Trophoblast cell (in vitro differentiated cells and primary cell): Measurements from ENCODE around the gene SLC35F1.

Experiments
- DNase-seq, 2 donors: peaks; one replicate each; pipeline ENCODE4 v3.0.0-alpha.2; 2016
- H2AFZ ChIP-seq: 2 replicates; pipeline ENCODE4 v1.6.1; 2013; ENCODE audit warnings: low read length, moderate library complexity, mild to moderate bottlenecking; ENCODE audit not compliant: insufficient read depth, poor library complexity
- H2AK5ac ChIP-seq: 2 replicates; pipeline ENCODE4 v1.6.1; 2013; ENCODE audit warnings: mild to moderate bottlenecking, low read length
- H2BK120ac ChIP-seq: 2 replicates; pipeline ENCODE4 v1.6.1; 2013; ENCODE audit warnings: low read length, mild to moderate bottlenecking, moderate library complexity; ENCODE audit not compliant: insufficient read depth, poor library complexity
- H2BK12ac ChIP-seq: 2 replicates; pipeline ENCODE4 v1.6.1; 2013; ENCODE audit warnings: mild to moderate bottlenecking, low read length, moderate library complexity
- H2BK5ac ChIP-seq: 2 replicates; pipeline ENCODE4 v1.6.1; 2013; ENCODE audit warnings: low read length, low read depth, moderate library complexity, mild to moderate bottlenecking; ENCODE audit not compliant: poor library complexity
- H3K14ac ChIP-seq: 2 replicates; pipeline ENCODE4 v1.6.1; 2013; ENCODE audit warnings: mild to moderate bottlenecking, low read length
- H3K18ac ChIP-seq: 2 replicates; pipeline ENCODE4 v1.6.1; 2013; ENCODE audit warnings: mild to moderate bottlenecking, low read length
- H3K23ac ChIP-seq: 2 replicates; pipeline ENCODE4 v1.6.1; 2013; ENCODE audit warnings: low read length
- H3K27ac ChIP-seq: 2 replicates; pipeline ENCODE4 v1.5.1; 2013; ENCODE audit warnings: low read depth, mild to moderate bottlenecking, inconsistent platforms, low read length, moderate library complexity
- H3K27me3 ChIP-seq: 2 replicates; pipeline ENCODE4 v1.6.1; 2013; ENCODE audit warnings: inconsistent platforms, mild to moderate bottlenecking, low read length, moderate library complexity; ENCODE audit not compliant: insufficient read depth
- H3K36me3 ChIP-seq, 2 experiments: 1 replicate in 1 of 2; 2 replicates in 1 of 2; pipeline ENCODE4 v1.6.1; 2013; ENCODE audit warnings: low read length in 2 of 2, mild to moderate bottlenecking in 2 of 2, moderate library complexity in 1 of 2; ENCODE audit not compliant: insufficient read depth in 2 of 2, control insufficient read depth in 1 of 2
- H3K4ac ChIP-seq: 2 replicates; pipeline ENCODE4 v1.6.1; 2013; ENCODE audit warnings: low read depth, mild to moderate bottlenecking, low read length, moderate library complexity
- H3K4me1 ChIP-seq, 2 experiments: 1 replicate in 1 of 2; 2 replicates in 1 of 2; pipeline ENCODE4 v1.6.1; 2013; ENCODE audit warnings: low read length in 2 of 2, mild to moderate bottlenecking in 2 of 2, moderate library complexity in 1 of 2; ENCODE audit not compliant: insufficient read depth in 2 of 2, control insufficient read depth in 1 of 2
- H3K4me2 ChIP-seq: 2 replicates; pipeline ENCODE4 v1.6.1; 2013; ENCODE audit warnings: inconsistent platforms, mild to moderate bottlenecking, low read length, moderate library complexity
- H3K4me3 ChIP-seq: 2 replicates; pipeline ENCODE4 v1.5.1; 2013; ENCODE audit warnings: mild to moderate bottlenecking, low read depth, low read length, inconsistent platforms
- H3K79me1 ChIP-seq: one replicate; pipeline ENCODE4 v1.6.1; 2013; ENCODE audit warnings: low read length
- H3K79me2 ChIP-seq: 2 replicates; pipeline ENCODE4 v1.6.1; 2013; ENCODE audit warnings: low read length, mild to moderate bottlenecking; ENCODE audit not compliant: control insufficient read depth, insufficient read depth, poor library complexity
- H3K9ac ChIP-seq: 2 replicates; pipeline ENCODE4 v1.6.1; 2013; ENCODE audit warnings: mild to moderate bottlenecking, low read length
- H3K9me3 ChIP-seq: 2 replicates; pipeline ENCODE4 v1.6.1; 2013; ENCODE audit warnings: low read depth, mild to moderate bottlenecking, control low read depth, inconsistent platforms, low read length; ENCODE audit not compliant: insufficient read depth
- H4K12ac ChIP-seq: 2 replicates; pipeline ENCODE4 v1.6.1; 2013; ENCODE audit warnings: low read depth, mild to moderate bottlenecking, low read length, moderate library complexity
- H4K8ac ChIP-seq: 2 replicates; pipeline ENCODE4 v1.6.1; 2013; ENCODE audit warnings: low read depth, mild to moderate bottlenecking, low read length, moderate library complexity
- H4K91ac ChIP-seq: one replicate; pipeline ENCODE4 v1.6.1; 2013; ENCODE audit warnings: low read depth, mild to moderate bottlenecking, low read length, moderate library complexity
- WGBS: extraction: QIAGEN DNeasy Blood & Tissue Kit; methylation state at CpG from one replicate; pipeline ENCODE4 v1.1.7; 2013; ENCODE audit warnings: missing lambda C conversion rate; ENCODE audit not compliant: insufficient read length, insufficient coverage; ENCODE audit errors: extremely low coverage; 5-methylcytosine and 5-hydroxymethylcytosine counted together

SLC35F1 gene

DNA sequence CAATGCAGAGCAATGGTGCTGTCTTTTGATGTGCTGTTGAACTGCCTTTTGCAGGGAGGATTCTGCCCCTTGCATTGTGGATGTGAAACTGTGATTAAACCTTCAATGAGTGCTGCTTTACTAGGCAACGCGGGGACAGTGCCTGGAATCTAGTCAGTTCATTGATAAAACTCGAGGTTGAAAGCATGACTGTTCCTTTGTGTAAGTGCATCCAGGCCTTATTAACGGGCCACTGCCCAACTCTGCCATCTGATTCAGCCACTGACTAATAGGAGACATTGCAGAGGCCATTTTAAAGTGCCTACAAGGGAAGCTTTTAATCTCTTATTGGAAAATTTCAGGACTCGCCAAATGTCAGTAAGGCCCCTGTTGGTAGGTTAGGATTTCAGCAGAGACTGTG, 49.3 kb downstream of the SLC35F1 start:
- no peaks in the 10 kb centered on the region for H3K27me3 ChIP-seq
- no peak overlapping the region for H4K91ac ChIP-seq
- no peak overlapping the region for H4K8ac ChIP-seq
- no peaks in the 10 kb centered on the region for H3K36me3 ChIP-seq
- no peak overlapping the region for H2AK5ac ChIP-seq
- no peak overlapping the region for H3K14ac ChIP-seq
- H3K4ac ChIP-seq: no peak overlapping the region
- no peak overlapping the region for H3K4me3 ChIP-seq
- H3K4me1 ChIP-seq: no peaks in the 10 kb centered on the region
- no peaks in the 10 kb centered on the region for H3K79me2 ChIP-seq
- H3K9me3 ChIP-seq: no peaks in the 10 kb centered on the region
- no peak overlapping the region for H2BK12ac ChIP-seq
- no peak overlapping the region for H3K23ac ChIP-seq
- H3K27ac ChIP-seq: no peak overlapping the region
- H3K79me1 ChIP-seq: no peaks in the 10 kb centered on the region
- no peak overlapping the region for H3K18ac ChIP-seq
- H2AFZ ChIP-seq: no peak overlapping the region
- no peak for DNase-seq
- WGBS: no CpG with 5 or more reads among the region's 5 CpGs
- no peak overlapping the region for H3K9ac ChIP-seq
- H2BK120ac ChIP-seq: no peak overlapping the region
- H2BK5ac ChIP-seq: no peak overlapping the region
- no peak overlapping the region for H4K12ac ChIP-seq
- no peak overlapping the region for H3K4me2 ChIP-seq

DNA sequence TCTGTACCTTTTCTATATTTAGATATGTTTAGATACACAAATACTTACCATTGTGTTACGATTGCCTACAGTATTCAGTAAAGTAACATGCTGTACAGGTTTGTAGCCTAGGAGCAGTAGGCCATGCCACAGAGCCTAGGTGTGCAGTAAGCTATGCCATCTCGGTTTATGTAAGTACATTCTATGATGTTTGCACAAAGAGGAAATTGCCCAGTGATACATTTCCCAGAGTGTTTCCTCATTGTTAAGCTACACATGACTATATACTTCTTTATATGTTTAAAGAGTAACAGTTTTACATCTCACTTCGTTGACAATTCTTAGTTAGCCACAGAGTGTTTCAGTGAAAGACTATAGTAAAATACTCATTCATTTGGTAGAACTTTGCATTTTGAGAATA, 51.5 kb downstream of the SLC35F1 start:
- H3K4me2 ChIP-seq: no peak overlapping the region
- H2BK120ac ChIP-seq: no peak overlapping the region
- H4K91ac ChIP-seq: no peak overlapping the region
- H3K4ac ChIP-seq: no peak overlapping the region
- no peak overlapping the region for H3K27ac ChIP-seq
- no peaks in the 10 kb centered on the region for H3K27me3 ChIP-seq
- DNase-seq: peak in 1 of 2 donors; percentile 4
- H3K14ac ChIP-seq: no peak overlapping the region
- H3K18ac ChIP-seq: no peak overlapping the region
- H3K79me1 ChIP-seq: no peaks in the 10 kb centered on the region
- no peak overlapping the region for H2AFZ ChIP-seq
- H4K12ac ChIP-seq: no peak overlapping the region
- H2BK5ac ChIP-seq: no peak overlapping the region
- no CpG with 5 or more reads among the region's 3 CpGs for WGBS
- no peak overlapping the region for H4K8ac ChIP-seq
- H3K79me2 ChIP-seq: no peaks in the 10 kb centered on the region
- no peak overlapping the region for H3K23ac ChIP-seq
- H2BK12ac ChIP-seq: no peak overlapping the region
- H2AK5ac ChIP-seq: no peak overlapping the region
- no peaks in the 10 kb centered on the region for H3K9me3 ChIP-seq
- no peak overlapping the region for H3K4me3 ChIP-seq
- H3K4me1 ChIP-seq: no peaks in the 10 kb centered on the region
- no peak overlapping the region for H3K9ac ChIP-seq
- H3K36me3 ChIP-seq: no peaks in the 10 kb centered on the region

DNA sequence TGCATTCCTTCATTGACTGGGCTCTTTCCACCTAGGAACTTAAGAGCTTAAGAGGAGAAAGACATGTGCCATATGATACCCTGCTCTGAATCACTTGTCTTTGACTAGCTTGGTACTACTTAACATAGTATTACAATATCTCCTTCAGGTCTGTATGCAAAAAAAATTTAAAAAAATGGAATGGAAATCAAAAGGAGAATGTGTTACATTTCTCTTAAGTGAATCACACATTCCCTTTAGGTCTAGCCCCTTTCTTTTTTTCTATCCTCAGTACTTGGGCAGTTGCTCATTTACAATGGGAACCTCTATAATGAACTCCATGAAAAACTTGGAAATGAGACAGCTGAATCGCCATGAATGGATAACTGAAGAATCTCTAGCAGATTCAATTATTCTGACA, 53.8 kb downstream of the SLC35F1 start:
- Histone ChIP-seq H2AK5ac (no peak overlapping the region), H3K4me1 (no peaks in the 10 kb centered on the region)

DNA sequence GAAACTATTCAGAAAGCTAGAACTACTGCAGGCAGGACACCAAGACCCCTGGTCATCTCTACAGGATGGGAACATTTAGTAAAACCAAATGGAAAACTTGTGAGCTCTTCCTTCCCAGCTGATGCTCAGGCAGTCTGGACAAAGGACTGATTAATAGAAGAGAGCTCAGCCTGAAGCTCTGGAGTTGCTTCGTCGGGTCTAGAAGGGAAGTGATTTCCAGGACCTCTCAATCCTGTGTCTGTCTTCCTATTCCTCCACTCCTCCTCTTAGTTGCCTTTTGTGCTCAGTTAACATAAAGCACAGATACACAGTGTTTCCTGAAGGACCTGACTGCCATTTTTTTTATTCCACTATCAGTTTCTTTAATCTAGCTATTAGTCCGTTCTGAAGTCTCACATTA, 54.2 kb downstream of the SLC35F1 start:
- Histone ChIP-seq H4K8ac (no peak overlapping the region), H2BK12ac (no peak overlapping the region), H3K14ac (no peak overlapping the region), H3K36me3 (no peaks in the 10 kb centered on the region), H3K27me3 (no peaks in the 10 kb centered on the region), H3K9ac (no peak overlapping the region), H2BK120ac (no peak overlapping the region), H3K23ac (no peak overlapping the region), H3K4me2 (no peak overlapping the region), H3K4ac (no peak overlapping the region), H2AK5ac (no peak overlapping the region), H3K4me1 (no peaks in the 10 kb centered on the region), H3K79me2 (no peaks in the 10 kb centered on the region), H3K9me3 (peaks cover 4% of the 10 kb centered on the region), H3K27ac (no peak overlapping the region), H4K91ac (no peak overlapping the region), H3K79me1 (no peaks in the 10 kb centered on the region), H2AFZ (no peak overlapping the region), H4K12ac (no peak overlapping the region), H2BK5ac (no peak overlapping the region), H3K18ac (no peak overlapping the region), H3K4me3 (no peak overlapping the region)
- no peak for DNase-seq
- no CpG with 5 or more reads among the region's 3 CpGs for WGBS

More for the DNA sequence above, 53.8 kb downstream of the SLC35F1 start:
- Histone ChIP-seq H3K27ac (no peak overlapping the region), H3K4me2 (no peak overlapping the region), H3K79me2 (no peaks in the 10 kb centered on the region), H4K8ac (no peak overlapping the region), H2BK120ac (no peak overlapping the region), H2BK5ac (no peak overlapping the region), H3K14ac (no peak overlapping the region), H4K12ac (no peak overlapping the region), H4K91ac (no peak overlapping the region), H3K79me1 (no peaks in the 10 kb centered on the region), H3K23ac (no peak overlapping the region), H3K36me3 (no peaks in the 10 kb centered on the region), H2BK12ac (no peak overlapping the region), H3K18ac (no peak overlapping the region), H3K9ac (no peak overlapping the region), H2AFZ (no peak overlapping the region), H3K27me3 (no peaks in the 10 kb centered on the region), H3K4ac (no peak overlapping the region), H3K4me3 (no peak overlapping the region), H3K9me3 (peaks cover 4% of the 10 kb centered on the region)
- no CpG with 5 or more reads among the region's 1 CpG for WGBS
- no peak for DNase-seq
